Keratinocyte (primary cell): ENCODE measurements around the gene DCT. TPM values are rescaled to one million over a fixed set of nuclear protein-coding genes. Genes with fewer than 3 reads are reported as not detected.

Source experiments
- DNase-seq: peaks from one replicate; pipeline ENCODE4 v3.0.0-alpha.2; 2011; ENCODE audit warnings: low read depth, missing footprints, low spot score
- FAIRE-seq: peaks from 2 replicates; lab custom pipeline; 2011; peaks lifted over from hg19 to GRCh38; lab: Jason Lieb, UNC
- H2AFZ ChIP-seq: 2 replicates; pipeline ENCODE4 v1.6.0; 2012; ENCODE audit warnings: low read length, control low read depth, inconsistent platforms; ENCODE audit not compliant: control insufficient read depth
- H3K27ac ChIP-seq: 2 replicates; pipeline ENCODE4 v1.5.1; 2011; ENCODE audit warnings: low read length; ENCODE audit not compliant: control insufficient read depth, insufficient read depth
- H3K27me3 ChIP-seq: 3 replicates; pipeline ENCODE4 v1.6.0; 2011; ENCODE audit warnings: low read length; ENCODE audit not compliant: control insufficient read depth, insufficient read depth; ENCODE audit errors: extremely low read depth
- H3K36me3 ChIP-seq, 2 experiments: 2 replicates in 1 of 2; 3 replicates in 1 of 2; pipeline ENCODE4 v1.5.1; 2011; ENCODE audit warnings: low read length in 2 of 2, mild to moderate bottlenecking in 1 of 2; ENCODE audit not compliant: control insufficient read depth in 2 of 2, insufficient read depth in 2 of 2; ENCODE audit errors: extremely low read depth in 1 of 2
- H3K4me1 ChIP-seq: 3 replicates; pipeline ENCODE4 v1.5.1; 2011; ENCODE audit warnings: low read length; ENCODE audit not compliant: control insufficient read depth, insufficient read depth; ENCODE audit errors: extremely low read depth
- H3K4me2 ChIP-seq: 3 replicates; pipeline ENCODE4 v1.6.0; 2011; ENCODE audit warnings: low read depth, low read length; ENCODE audit not compliant: control insufficient read depth, insufficient read depth; ENCODE audit errors: extremely low read depth
- H3K4me3 ChIP-seq, 3 experiments: fragments of 200-600 bp in 1 of 3; sonication (generic) in 1 of 3; 2 replicates in 2 of 3; 3 replicates in 1 of 3; pipeline ENCODE4 v1.5.1; 2011 to 2016; ENCODE audit warnings: low read length in 3 of 3, mild to moderate bottlenecking in 3 of 3, control low read depth in 2 of 3, inconsistent platforms in 1 of 3, low read depth in 1 of 3, mixed read lengths in 1 of 3, mixed run types in 1 of 3, moderate library complexity in 1 of 3; ENCODE audit not compliant: control insufficient read depth in 2 of 3, insufficient read depth in 2 of 3; ENCODE audit errors: extremely low read depth in 1 of 3
- H3K79me2 ChIP-seq: 2 replicates; pipeline ENCODE4 v1.6.0; 2012; ENCODE audit warnings: low read length; ENCODE audit not compliant: control insufficient read depth, insufficient read depth
- H3K9ac ChIP-seq: 3 replicates; pipeline ENCODE4 v1.6.0; 2011; ENCODE audit warnings: low read length; ENCODE audit not compliant: control insufficient read depth, insufficient read depth; ENCODE audit errors: extremely low read depth
- H3K9me1 ChIP-seq: 3 replicates; pipeline ENCODE4 v1.6.0; 2011; ENCODE audit warnings: low read length; ENCODE audit not compliant: control insufficient read depth, insufficient read depth; ENCODE audit errors: extremely low read depth
- H3K9me3 ChIP-seq: 2 replicates; pipeline ENCODE4 v1.5.1; 2012; ENCODE audit warnings: low read depth, low read length; ENCODE audit not compliant: control insufficient read depth
- H4K20me1 ChIP-seq: 3 replicates; pipeline ENCODE4 v1.6.0; 2011; ENCODE audit warnings: low read length; ENCODE audit not compliant: control insufficient read depth, insufficient read depth; ENCODE audit errors: extremely low read depth
- EZH2 ChIP-seq: IDR thresholded peaks from one replicate; pipeline ENCODE4 v1.6.1; 2012; ENCODE audit warnings: inconsistent platforms, mild to moderate bottlenecking, low read length, moderate library complexity
- dilution Hi-C: fragments of 300-500 bp; cut with MboI; formaldehyde crosslinking; loops from one replicate; pipeline ENCODE4 v1.7.0; 2020; ENCODE audit warnings: low sequenced_read_pairs; ENCODE audit not compliant: extremely low pct_ligation_motif_present
- polyA plus RNA-seq, 5 experiments: library from polyadenylated mRNA; depleted of rRNA in 3 of 5; stranded (reverse) in 3 of 5; stranded (forward) in 1 of 5; unstranded in 1 of 5; fragments of >200 nt; gene quantifications; 1 replicate in 1 of 5; 2 replicates in 3 of 5; 3 replicates in 1 of 5; pipeline versions ENCODE4 v1.2.1 to v1.2.3, GENCODE V29; 2011 to 2012; ENCODE audit warnings: missing spikeins in 2 of 5, low read depth in 1 of 5, low replicate concordance in 1 of 5
- TF ChIP-seq, protein P1 (sequence below), 3 experiments: IDR thresholded peaks in 1 of 3; conservative IDR thresholded peaks in 1 of 3; optimal IDR thresholded peaks in 1 of 3; 2 replicates in 2 of 3; 3 replicates in 1 of 3; pipeline versions ENCODE3 to v1.5.1; 2011; ENCODE audit warnings: low read length in 3 of 3, mild to moderate bottlenecking in 3 of 3, moderate library complexity in 2 of 3, control low read depth in 1 of 3, inconsistent platforms in 1 of 3; ENCODE audit not compliant: insufficient read depth in 2 of 3; ENCODE audit errors: extremely low read depth in 1 of 3

The DCT gene
- polyA plus RNA-seq, 1 donor (not counting 4 experiments of a cell fraction or from before 2014, with no cell fraction given) = 0.04 TPM

DNA sequence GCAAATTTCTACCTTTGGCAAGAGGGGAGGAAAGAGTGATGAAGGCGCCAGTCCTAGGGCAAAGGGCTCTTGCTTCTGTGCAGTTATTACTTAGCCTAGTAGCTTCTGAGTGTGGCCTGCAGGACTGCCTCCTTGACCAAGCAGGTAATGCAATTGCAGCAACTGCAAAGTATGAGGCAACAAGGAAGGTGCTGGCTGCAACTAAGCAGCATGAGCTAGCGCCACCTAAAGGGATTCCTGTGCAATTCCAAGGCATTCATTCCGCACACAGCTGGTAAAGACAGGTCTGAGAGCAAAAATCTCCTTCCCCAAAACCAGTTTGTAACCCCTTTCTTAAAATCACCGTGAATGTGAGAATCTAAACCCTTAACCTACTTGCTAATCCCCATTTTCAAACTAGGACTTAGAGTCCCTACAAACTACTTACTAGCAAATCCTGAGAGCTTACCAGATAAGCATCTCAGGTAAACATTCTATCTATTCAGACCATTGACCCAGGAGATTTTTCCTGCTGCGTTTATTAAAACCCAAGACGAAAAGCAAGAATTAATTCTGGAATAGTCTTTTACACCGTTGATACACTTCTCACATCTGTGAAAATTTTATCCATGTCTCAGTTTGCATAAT lies 62.9 kb downstream of the DCT start:
- H3K27me3 ChIP-seq = no peaks in the 10 kb centered on the region
- FAIRE-seq (no peak), DNase-seq (no peak)
- no peaks in the 10 kb centered on the region for H3K79me2 ChIP-seq
- H3K27ac ChIP-seq = no peak overlapping the region
- dilution Hi-C loops = no loop called here
- H3K9me3 ChIP-seq = no peaks in the 10 kb centered on the region
- H3K9ac ChIP-seq = no peak overlapping the region
- H3K4me1 ChIP-seq = no peaks in the 10 kb centered on the region
- TF ChIP-seq, protein P1, sequence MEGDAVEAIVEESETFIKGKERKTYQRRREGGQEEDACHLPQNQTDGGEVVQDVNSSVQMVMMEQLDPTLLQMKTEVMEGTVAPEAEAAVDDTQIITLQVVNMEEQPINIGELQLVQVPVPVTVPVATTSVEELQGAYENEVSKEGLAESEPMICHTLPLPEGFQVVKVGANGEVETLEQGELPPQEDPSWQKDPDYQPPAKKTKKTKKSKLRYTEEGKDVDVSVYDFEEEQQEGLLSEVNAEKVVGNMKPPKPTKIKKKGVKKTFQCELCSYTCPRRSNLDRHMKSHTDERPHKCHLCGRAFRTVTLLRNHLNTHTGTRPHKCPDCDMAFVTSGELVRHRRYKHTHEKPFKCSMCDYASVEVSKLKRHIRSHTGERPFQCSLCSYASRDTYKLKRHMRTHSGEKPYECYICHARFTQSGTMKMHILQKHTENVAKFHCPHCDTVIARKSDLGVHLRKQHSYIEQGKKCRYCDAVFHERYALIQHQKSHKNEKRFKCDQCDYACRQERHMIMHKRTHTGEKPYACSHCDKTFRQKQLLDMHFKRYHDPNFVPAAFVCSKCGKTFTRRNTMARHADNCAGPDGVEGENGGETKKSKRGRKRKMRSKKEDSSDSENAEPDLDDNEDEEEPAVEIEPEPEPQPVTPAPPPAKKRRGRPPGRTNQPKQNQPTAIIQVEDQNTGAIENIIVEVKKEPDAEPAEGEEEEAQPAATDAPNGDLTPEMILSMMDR (optimal IDR thresholded peaks at IDR 0.05 in 1 of 3, IDR thresholded peaks at IDR 0.05 in 1 of 3, conservative IDR thresholded peaks at IDR 0.05 in 1 of 3; ENCODE audit: extremely low read depth in 1 of 3, insufficient read depth in 2 of 3, low read length in 3 of 3) = peak; percentile 53 to 76 (median 56)
- TF ChIP-seq EZH2 = no peak
- H3K4me2 ChIP-seq = no peak overlapping the region
- no peak overlapping the region for H3K4me3 ChIP-seq
- no peaks in the 10 kb centered on the region for H3K36me3 ChIP-seq
- H3K9me1 ChIP-seq = no peaks in the 10 kb centered on the region
- H4K20me1 ChIP-seq = no peaks in the 10 kb centered on the region
- no peak overlapping the region for H2AFZ ChIP-seq

DNA sequence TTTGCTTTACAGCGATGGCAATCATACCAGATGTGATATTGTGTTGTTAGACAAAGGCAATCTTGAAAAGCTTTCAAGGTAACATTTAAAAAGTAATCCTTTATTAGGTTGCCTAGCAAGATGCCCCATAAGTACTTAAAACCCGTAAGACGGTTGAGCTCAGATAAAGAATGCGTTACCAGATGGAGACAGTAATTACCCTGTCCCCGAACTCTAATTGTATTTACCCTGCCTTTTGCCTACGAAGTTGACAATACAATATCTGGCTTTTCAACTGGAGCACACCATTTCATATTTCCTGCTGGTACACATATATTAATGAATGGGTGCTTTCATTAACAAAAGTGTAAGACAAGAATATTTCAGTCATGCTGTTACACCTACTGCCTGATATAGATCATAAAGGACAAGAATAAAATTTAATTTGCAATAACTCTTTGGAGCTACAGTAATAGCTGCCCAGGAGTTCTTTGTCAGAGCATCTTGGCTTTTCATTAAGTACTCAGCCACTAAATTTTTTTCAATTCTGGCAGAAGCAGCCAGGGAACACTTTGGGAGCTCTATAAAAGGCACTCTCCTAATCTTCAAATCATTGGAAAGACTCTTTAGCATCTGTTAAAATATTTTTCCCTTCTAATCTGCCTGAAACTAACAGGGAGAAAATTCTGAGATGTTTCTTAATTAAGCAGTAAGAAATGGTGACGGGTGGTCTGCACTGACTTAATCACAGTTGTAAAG lies 63.8 kb downstream of the DCT start:
- Histone ChIP-seq H3K36me3 (no peaks in the 10 kb centered on the region), H3K9ac (no peak overlapping the region), H3K9me3 (no peaks in the 10 kb centered on the region), H3K4me1 (no peaks in the 10 kb centered on the region), H3K4me2 (no peak overlapping the region), H4K20me1 (no peaks in the 10 kb centered on the region), H3K27ac (no peak overlapping the region), H3K9me1 (no peaks in the 10 kb centered on the region), H3K4me3 (no peak overlapping the region), H2AFZ (no peak overlapping the region), H3K27me3 (no peaks in the 10 kb centered on the region), H3K79me2 (no peaks in the 10 kb centered on the region)
- TF ChIP-seq EZH2 = no peak
- TF ChIP-seq, protein P1 (optimal IDR thresholded peaks at IDR 0.05 in 1 of 3, IDR thresholded peaks at IDR 0.05 in 1 of 3, conservative IDR thresholded peaks at IDR 0.05 in 1 of 3; ENCODE audit: extremely low read depth in 1 of 3, insufficient read depth in 2 of 3, low read length in 3 of 3) = no peak
- dilution Hi-C loops = no loop called here
- FAIRE-seq = no peak
- no peak for DNase-seq
